DMS 273 (cell line): ENCODE data around the gene SLC11A1.

Experiments
- DNase-seq: peaks from one replicate; lab custom pipeline; 2025; ENCODE audit not compliant: unreplicated experiment; lab: John Stamatoyannopoulos, UW

SLC11A1 gene

DNA sequence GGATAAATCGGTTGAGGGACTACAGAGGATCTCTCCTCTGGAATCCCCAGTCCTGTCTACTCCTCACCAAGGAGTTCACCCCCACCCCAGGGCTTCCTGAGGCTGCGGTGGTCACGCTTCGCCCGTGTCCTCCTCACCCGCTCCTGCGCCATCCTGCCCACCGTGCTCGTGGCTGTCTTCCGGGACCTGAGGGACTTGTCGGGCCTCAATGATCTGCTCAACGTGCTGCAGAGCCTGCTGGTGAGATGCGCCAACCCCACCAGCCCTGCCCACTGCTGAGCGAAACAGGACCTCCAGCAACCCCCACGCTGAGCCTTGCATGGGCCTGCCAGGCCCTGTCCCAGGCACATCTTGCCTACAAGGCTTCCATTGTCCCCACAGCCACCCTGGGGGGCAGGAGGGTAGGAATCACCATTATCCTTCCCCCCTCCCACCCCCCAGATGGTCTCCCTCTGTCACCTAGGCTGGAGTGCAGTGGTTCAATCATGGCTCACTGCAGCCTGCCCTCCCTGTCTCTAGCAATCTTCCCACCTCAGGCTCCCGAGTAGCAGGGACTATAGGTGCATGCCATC is 10.9 kb downstream of the SLC11A1 start:
- DNase-seq = no peak

- DNase-seq = no peak
Observed at GRCh38 chr2:218393750-218394290, 11.7 kb downstream of the SLC11A1 start.

- no peak for DNase-seq
Observed at GRCh38 chr2:218394298-218395089, 12.4 kb downstream of the SLC11A1 start.

- DNase-seq = no peak
Observed at GRCh38 chr2:218395090-218395444, 13.0 kb downstream of the SLC11A1 start.

DNA sequence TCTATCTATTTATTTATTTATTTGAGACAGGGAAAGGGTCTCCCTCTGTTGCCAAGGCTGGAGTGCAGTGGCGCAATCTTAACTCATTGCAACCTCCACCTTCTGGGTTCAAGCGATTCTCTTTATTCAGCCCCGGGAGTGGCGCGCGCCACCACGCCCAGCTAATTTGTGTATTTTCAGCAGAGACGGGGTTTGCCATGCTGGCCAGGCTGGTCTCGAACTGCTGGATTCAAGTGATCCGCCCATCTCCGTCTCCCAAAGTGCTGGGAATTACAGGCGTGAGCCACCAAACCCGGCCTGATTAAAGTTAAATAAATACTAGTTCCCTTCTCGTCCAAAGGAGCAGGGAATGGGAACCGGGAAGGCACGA is 13.4 kb downstream of the SLC11A1 start:
- no peak for DNase-seq

GRCh38 chr2:218395826-218396687 is 14.0 kb downstream of the SLC11A1 start:
- DNase-seq = peak; percentile 97

GRCh38 chr2:218396688-218397462 is 14.8 kb downstream of the SLC11A1 start:
- DNase-seq = peak; percentile 79

GRCh38 chr2:218397463-218397819 is 15.4 kb downstream of the SLC11A1 start:
- DNase-seq = no peak

DNA sequence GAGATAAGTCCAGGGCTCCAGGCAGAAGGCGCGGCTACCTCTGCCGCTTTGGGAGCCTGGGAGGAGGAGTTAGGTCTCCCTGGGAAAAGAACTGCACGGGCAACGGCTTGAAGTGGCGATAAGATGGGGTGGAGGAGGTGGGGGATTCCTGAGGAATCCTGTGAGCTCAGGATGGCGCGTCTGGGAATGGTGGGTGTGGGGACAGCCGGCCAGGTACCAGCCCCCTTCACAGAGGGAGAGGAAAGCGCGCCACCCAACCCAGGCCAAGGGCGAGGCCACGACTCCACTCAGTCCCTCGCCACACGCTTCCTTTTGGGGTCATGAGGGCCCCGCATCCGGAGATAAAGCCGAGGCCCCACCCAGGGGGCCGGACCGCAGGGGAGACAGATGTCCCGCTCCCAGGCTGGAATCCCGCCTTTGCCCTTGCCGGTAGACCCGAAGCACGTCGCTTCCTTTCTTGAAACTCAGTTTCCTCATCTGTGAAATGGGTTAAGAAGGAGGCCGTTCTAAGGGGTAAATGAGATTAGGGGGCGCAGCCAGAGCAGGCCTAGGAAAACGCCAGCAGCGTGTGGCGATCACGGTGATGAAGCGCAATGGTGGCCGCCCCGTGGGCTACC is 15.9 kb downstream of the SLC11A1 start:
- DNase-seq = peak; percentile 85

GRCh38 chr2:218398437-218399390 is 16.6 kb downstream of the SLC11A1 start:
- DNase-seq = peak; percentile 83

- DNase-seq = peak; percentile 97
Observed at GRCh38 chr2:218399391-218400166, 17.5 kb downstream of the SLC11A1 start, which contains the start of gene CTDSP1. Gene CTDSP1, plus strand, starts transcription at chr2:218399868. Its CDS starts 223 bp downstream, at chr2:218400091.

GRCh38 chr2:218400167-218400929 is 18.3 kb downstream of the SLC11A1 start:
- DNase-seq = peak; percentile 63

- no peak for DNase-seq
Observed at GRCh38 chr2:218400930-218401881, 19.1 kb downstream of the SLC11A1 start.

DNA sequence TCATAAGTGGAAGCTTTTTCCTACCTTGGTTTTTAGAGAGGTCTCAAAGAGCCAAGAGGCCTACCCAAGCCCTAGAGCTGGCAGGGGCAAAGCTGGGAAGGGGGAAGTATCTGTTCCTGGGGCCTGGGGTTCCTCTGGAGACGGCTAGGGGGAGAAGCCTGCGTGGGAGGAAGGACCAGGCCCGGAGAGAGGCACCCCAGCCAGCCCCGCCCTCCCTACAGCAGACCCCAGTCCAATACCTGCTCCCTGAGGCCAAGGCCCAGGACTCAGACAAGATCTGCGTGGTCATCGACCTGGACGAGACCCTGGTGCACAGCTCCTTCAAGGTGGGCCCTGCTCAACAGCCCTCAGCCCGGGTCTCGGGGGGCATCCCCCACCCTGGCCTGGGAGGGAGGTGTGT is 19.8 kb downstream of the SLC11A1 start:
- DNase-seq = no peak

DNA sequence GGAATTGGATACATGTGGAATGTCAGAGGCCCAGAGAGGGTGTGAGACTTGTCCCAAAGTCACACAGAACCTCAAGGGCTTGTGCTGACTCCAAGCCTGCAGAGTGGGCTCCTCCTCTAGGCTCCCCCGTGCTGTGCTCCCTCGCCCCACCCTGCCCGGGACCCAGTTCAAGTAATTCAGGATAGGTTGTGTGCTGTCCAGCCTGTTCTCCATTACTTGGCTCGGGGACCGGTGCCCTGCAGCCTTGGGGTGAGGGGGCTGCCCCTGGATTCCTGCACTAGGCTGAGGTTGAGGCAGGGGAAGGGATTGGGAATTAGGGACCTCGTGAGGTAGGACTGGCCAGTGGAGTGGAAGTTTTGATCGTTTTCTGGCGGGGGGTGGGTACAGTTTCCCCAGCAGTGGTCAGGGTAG is 20.4 kb downstream of the SLC11A1 start:
- no peak for DNase-seq

GRCh38 chr2:218402911-218403411 is 20.9 kb downstream of the SLC11A1 start:
- DNase-seq = no peak
